ENCODE data around the gene RAI1.

RAI1 gene

GRCh38 chr17:17766744-17767120, 85.5 kb downstream of the RAI1 start:
- no peak for DNase-seq (ENCODE audit: low spot score)

- no peak for DNase-seq (ENCODE audit: low spot score)
Measured at GRCh38 chr17:17767154-17767869, 86.1 kb downstream of the RAI1 start.

GRCh38 chr17:17767887-17768418, 86.7 kb downstream of the RAI1 start:
- no peak for DNase-seq (ENCODE audit: low spot score)

GRCh38 chr17:17768424-17769088, 87.3 kb downstream of the RAI1 start:
- DNase-seq (ENCODE audit: low spot score) = no peak

- DNase-seq (ENCODE audit: low spot score) = no peak
Measured at GRCh38 chr17:17769869-17770631, 88.8 kb downstream of the RAI1 start.

GRCh38 chr17:17770632-17771044, 89.4 kb downstream of the RAI1 start:
- no peak for DNase-seq (ENCODE audit: low spot score)

- DNase-seq (ENCODE audit: low spot score) = no peak
Measured at GRCh38 chr17:17771498-17772201, 90.4 kb downstream of the RAI1 start.

- DNase-seq (ENCODE audit: low spot score) = no peak
Measured at GRCh38 chr17:17772231-17772630, 91.0 kb downstream of the RAI1 start.

- no peak for DNase-seq (ENCODE audit: low spot score)
Measured at GRCh38 chr17:17774009-17774881, 93.0 kb downstream of the RAI1 start.

GRCh38 chr17:17776889-17777288, 95.6 kb downstream of the RAI1 start:
- DNase-seq (ENCODE audit: low spot score) = no peak

GRCh38 chr17:17778308-17779014, 97.2 kb downstream of the RAI1 start:
- DNase-seq (ENCODE audit: low spot score) = no peak

- DNase-seq (ENCODE audit: low spot score) = no peak
Measured at GRCh38 chr17:17779015-17779611, 97.9 kb downstream of the RAI1 start.

- DNase-seq (ENCODE audit: low spot score) = no peak
Measured at GRCh38 chr17:17780922-17781590, 99.8 kb downstream of the RAI1 start.

- no peak for DNase-seq (ENCODE audit: low spot score)
Measured at GRCh38 chr17:17781591-17782496, 100.6 kb downstream of the RAI1 start.

GRCh38 chr17:17782523-17783115, 101.4 kb downstream of the RAI1 start:
- no peak for DNase-seq (ENCODE audit: low spot score)

GRCh38 chr17:17783116-17783824, 102.0 kb downstream of the RAI1 start:
- DNase-seq (ENCODE audit: low spot score) = peak; percentile 58
